GM10248 (cell line): ENCODE data around the gene TMEM150B.

Source experiments
- CTCF ChIA-PET: fragments of 300-600 bp; sonication (Branson Sonifier 250); formaldehyde crosslinking; extraction: SDS; loops from one replicate; lab custom pipeline; 2021; ENCODE audit warnings: antibody characterized with exemption; lab: Yijun Ruan, JAX
- POLR2A ChIA-PET: fragments of 350-650 bp; sonication (Branson Sonifier 250); formaldehyde crosslinking; extraction: SDS; loops from one replicate; lab custom pipeline; 2020; ENCODE audit warnings: antibody characterized with exemption; lab: Yijun Ruan, JAX
- DNase-seq: peaks from one replicate; pipeline ENCODE4 v3.0.0; 2012; ENCODE audit errors: extremely low spot score
- CTCF ChIP-seq: IDR thresholded peaks from 2 replicates; pipeline ENCODE4 v1.5.1; 2012; ENCODE audit warnings: mild to moderate bottlenecking, low read depth; ENCODE audit errors: extremely low read depth, missing control alignments, control extremely low read depth

Gene TMEM150B

GRCh38 chr19:55369653-55370304 is 44.6 kb upstream of the TMEM150B start:
- POLR2A ChIA-PET: no interaction called here
- no peak for TF ChIP-seq CTCF
- DNase-seq: no peak
- CTCF ChIA-PET: interaction anchor here (1.0 kb wide), 1 partner anchor 48 kb away, joined by 4 read pairs; no protein-coding TSS in a partner anchor

- CTCF ChIA-PET: interaction anchor here (1.0 kb wide), 1 partner anchor 49 kb away, joined by 4 read pairs; no protein-coding TSS in a partner anchor
- POLR2A ChIA-PET: interaction anchor here (0.6 kb wide), 1 partner anchor 603 kb away, joined by 3 read pairs; no protein-coding TSS in a partner anchor
- no peak for TF ChIP-seq CTCF
- no peak for DNase-seq
These were observed 43.8 kb upstream of the TMEM150B start for GRCh38 chr19:55368701-55369563.

- ChIA-PET POLR2A (no interaction called here), CTCF (interaction anchor here (0.6 kb wide), 1 partner anchor 147 kb away, joined by 3 read pairs; no protein-coding TSS in a partner anchor)
- no peak for DNase-seq
- no peak for TF ChIP-seq CTCF
These were observed 43.0 kb upstream of the TMEM150B start for GRCh38 chr19:55368106-55368505.

- no peak for TF ChIP-seq CTCF
- ChIA-PET POLR2A (no interaction called here), CTCF (interaction anchor here (0.9 kb wide), 1 partner anchor 65 kb away, joined by 4 read pairs; no protein-coding TSS in a partner anchor)
- DNase-seq: no peak
These were observed 41.6 kb upstream of the TMEM150B start for GRCh38 chr19:55366790-55367189.

GRCh38 chr19:55365964-55366363 is 40.8 kb upstream of the TMEM150B start:
- TF ChIP-seq CTCF: no peak
- ChIA-PET CTCF (interaction anchor here (0.9 to 1.6 kb wide), 2 partner anchors 52 to 64 kb away, joined by 3 to 4 read pairs; no protein-coding TSS in a partner anchor), POLR2A (interaction anchor here (0.7 kb wide), 1 partner anchor 318 kb away, joined by 3 read pairs; no protein-coding TSS in a partner anchor)
- DNase-seq: no peak

- POLR2A ChIA-PET: no interaction called here
- DNase-seq: no peak
- TF ChIP-seq CTCF: no peak
- CTCF ChIA-PET: interaction anchor here (1.6 kb wide), 1 partner anchor 53 kb away, joined by 3 read pairs; no protein-coding TSS in a partner anchor
These were observed 40.1 kb upstream of the TMEM150B start for GRCh38 chr19:55365245-55365644.
